Glomerular endothelial cell (primary cell): Measurements from ENCODE around the gene ATP6V1F. TPM values are rescaled to one million over a fixed set of nuclear protein-coding genes. Genes with fewer than 3 reads are reported as not detected.

Source experiments
- DNase-seq: peaks from one replicate; pipeline ENCODE4 v3.0.0-alpha.2; 2011; ENCODE audit warnings: low read depth, low spot score; ENCODE audit errors: extremely low read depth
- total RNA-seq: library from RNA; depleted of rRNA; stranded (reverse); fragments of >200 nt; gene quantifications from 2 replicates; pipeline ENCODE4 v1.2.3, GENCODE V29; 2015

ATP6V1F gene
- total RNA-seq, 1 donor from 2014 or later: 156 TPM

GRCh38 chr7:128881458-128882125, 18.9 kb downstream of the ATP6V1F start:
- no peak for DNase-seq

- DNase-seq: no peak
These were observed 19.5 kb downstream of the ATP6V1F start for GRCh38 chr7:128882134-128882533.

- no peak for DNase-seq
These were observed 21.2 kb downstream of the ATP6V1F start for GRCh38 chr7:128883622-128884448.

DNA sequence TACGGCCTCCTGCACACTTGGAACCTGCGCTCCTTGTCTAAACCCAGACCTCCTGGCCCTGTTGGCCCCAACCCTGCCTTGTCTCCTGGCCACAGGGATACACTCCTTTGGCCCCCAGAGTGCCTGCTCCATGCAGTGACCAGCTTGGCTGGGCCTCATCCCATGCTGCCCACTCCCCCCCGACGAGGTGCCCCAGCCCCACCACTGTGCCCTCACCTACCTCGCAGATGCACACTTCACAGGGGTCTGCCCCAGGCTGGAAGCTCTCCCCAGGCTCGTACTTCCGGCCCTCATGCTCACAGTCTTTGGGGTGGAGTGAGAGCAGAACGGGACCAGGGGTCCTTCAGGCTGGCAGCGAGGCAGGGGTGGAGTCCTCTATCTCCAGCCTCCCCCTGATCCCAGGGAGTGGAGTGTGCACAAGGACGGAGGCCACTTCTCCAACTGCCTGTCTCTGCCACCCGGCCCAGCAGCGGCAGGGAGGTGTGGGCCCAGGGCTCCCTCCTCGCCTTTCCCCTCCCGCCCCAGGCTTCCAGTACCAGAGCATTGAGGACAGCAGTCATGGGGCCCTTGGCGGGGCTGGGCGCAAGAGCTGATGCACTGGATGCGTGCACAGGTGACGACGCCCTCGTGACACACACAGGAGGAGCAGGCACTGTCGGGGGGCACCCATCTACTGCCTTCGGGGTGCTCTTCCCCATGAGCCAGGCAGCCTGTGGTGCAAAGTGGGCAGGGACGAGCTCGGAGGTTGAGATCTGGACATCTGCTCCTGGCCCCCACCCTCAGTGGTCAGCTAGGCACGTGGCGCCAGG, 22.1 kb downstream of the ATP6V1F start:
- no peak for DNase-seq

- no peak for DNase-seq
These were observed 22.9 kb downstream of the ATP6V1F start for GRCh38 chr7:128885370-128886187.

DNA sequence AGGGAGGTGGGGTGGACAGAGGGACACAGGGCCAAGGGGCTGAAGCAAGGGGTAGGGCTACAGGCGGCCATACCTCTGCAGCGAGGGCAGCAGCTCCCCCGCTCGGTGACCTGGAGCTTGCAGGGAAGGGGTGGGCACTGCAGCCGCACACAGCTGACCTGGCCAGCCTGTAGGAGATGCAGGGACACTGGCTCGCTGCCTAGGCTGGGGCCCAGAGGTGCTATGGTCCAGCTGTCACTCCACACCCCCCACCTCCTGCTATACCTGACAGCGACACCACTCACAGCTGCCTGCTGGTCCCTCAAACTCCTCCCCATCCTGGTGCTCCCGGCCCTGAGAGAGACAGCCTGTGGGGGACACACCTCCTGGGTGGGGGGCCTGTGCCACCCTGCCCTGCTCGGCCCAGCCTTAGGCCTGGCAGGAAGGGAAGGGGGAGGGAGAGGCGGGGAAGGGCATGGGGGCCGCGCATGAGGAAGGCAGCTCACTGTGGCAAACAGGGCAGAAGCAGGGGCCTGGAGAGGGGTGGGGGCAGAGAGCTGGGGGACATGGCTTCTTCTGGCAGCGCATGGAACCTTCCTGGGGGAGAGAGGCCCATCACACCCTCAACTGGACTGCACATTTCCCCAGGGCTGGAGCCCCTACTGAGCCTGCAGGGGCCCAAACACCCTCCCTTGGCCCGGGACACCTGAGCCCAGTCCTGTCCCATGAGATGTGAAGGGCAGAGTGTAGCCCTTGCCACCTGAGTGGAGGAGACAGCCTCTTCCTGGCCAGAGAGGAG, 23.9 kb downstream of the ATP6V1F start:
- no peak for DNase-seq

- no peak for DNase-seq
These were observed 24.7 kb downstream of the ATP6V1F start for GRCh38 chr7:128887169-128888038.

DNA sequence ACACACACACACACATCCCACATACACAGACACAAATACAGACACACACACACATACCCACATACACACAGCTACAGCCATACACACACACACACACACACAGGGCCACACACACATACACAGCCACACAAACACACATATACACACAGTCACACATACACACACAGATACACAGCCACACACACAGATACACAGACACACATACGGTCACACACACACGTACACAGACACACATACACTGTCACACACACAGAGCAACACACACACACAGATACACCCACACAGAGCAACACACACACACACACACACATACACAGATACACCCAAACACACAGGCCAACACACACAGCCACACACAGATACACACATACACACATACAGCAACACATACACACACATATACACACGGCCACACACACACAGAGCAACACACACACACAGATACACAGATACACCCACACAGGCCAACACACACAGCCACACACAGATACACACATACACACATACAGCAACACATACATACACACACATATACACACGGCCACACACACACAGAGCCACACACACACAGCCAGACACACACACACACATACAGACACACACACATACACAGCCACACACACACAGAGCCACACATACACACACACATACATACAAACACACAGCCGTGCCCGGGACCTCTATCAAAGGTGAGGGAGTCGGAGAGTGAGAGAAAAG, 25.5 kb downstream of the ATP6V1F start:
- no peak for DNase-seq

GRCh38 chr7:128888756-128889095, 26.1 kb downstream of the ATP6V1F start:
- no peak for DNase-seq

DNA sequence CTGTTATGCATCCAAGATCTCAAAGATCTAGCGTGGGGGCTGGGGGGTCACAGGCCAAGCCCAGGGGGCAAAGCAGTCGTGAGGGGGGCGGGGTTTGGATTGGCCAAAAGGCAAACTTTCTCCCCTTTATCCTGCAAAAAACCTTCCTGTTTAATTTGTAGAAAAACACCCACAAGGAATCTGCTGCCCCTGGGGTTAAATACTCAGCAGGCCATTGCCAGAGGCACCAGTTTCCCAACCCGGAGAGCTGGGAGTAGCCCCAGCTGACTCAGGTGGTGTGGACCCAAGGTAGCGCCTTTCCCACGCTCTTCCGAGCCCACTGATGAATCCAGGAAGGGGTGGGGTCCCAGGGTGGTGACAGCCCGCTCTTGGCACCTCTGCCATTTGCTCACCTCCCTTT, 26.5 kb downstream of the ATP6V1F start:
- no peak for DNase-seq

DNA sequence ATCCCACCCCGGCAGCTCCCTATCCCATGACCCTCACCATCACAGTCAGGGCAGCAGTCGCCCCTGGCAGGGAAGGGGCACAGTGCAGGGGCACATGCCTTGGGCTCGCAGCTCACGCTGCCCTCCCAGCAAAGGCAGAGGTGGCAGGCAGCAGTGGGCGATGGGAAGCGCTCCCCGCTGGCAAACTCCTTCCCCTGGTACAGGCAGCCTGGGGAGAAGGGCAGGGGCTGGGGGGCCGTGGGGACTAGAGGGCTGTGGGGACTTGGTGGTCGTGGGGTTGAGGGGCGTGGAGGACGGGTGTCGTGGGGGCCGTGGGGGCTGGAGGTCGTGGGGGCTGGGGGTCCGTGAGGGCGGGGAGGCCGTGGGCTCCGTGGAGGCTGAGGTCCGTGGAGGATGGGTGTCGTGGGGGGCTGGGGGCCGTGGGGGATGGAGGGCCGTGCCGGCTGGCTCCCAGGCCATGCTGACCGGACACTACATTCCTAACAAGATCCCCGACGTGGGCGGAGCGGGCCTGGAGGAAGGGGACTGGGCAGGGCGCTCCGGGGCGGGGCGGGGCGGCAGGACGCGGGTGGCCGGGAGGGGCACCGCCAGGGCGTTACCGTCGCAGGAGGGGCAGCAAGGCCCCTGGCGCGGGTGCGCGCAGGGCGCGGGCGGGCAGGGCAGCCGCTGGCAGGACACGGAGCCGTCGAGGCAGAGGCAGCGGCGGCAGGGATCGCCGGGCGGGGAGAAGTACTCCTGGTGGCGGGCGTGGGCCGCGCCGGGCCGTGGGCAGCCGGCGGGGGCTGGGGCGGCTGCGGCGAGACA, 27.9 kb downstream of the ATP6V1F start:
- no peak for DNase-seq

DNA sequence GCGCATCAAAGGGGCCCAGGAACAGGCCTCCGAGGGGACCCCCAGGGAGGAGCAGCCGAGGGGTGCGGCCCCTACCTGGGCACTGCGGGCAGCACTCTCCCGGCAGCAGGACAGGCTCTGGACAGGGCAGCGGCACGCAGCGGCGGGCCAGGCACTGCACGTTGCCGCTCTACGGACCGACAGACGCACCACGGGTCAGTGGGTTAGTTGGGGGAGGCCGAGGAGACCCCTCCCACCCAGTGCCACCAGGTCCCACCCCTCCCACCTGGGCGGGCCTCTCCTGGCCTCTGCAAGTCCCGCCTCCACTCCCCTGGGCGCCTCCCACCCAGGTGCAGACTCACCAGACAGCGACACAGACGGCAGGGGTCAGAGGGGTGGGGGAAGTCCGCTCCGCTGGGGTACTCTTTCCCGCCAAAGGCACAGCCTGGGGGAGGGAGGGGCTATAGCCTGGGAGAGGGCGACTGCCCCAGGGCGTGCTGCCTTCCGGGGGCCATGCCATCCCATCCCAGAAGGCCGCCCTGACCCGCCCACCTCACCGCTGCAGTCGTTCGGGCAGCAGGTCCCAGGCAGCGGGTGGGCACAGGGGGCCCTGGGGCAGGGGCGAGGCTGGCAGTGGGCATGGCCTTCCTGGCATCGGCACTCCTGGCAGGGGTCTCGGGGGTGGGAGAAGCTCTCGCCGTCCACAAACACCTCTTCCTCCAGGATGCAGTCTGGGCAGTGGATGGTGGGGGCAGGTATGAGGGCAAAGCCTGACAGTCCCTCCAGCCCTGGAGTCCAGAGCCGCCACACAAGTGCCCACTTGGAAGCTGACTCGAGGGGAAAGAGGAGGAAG, 28.7 kb downstream of the ATP6V1F start:
- no peak for DNase-seq

DNA sequence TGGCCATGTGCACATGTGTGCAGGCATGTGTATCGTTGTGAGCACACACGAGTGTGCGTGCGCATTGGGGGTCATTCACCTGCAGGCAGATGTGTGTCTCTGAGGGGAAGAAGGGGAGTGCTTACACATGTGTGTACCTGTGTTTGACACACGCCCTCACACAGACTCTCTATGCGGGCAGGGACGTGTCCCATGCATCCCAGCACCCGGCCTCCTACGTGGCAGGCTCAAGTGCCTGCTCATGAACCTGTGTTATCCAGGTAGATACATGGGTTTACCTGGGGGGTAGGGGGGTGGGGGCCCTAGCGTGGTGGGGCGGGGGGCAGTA, 29.2 kb downstream of the ATP6V1F start:
- no peak for DNase-seq

DNA sequence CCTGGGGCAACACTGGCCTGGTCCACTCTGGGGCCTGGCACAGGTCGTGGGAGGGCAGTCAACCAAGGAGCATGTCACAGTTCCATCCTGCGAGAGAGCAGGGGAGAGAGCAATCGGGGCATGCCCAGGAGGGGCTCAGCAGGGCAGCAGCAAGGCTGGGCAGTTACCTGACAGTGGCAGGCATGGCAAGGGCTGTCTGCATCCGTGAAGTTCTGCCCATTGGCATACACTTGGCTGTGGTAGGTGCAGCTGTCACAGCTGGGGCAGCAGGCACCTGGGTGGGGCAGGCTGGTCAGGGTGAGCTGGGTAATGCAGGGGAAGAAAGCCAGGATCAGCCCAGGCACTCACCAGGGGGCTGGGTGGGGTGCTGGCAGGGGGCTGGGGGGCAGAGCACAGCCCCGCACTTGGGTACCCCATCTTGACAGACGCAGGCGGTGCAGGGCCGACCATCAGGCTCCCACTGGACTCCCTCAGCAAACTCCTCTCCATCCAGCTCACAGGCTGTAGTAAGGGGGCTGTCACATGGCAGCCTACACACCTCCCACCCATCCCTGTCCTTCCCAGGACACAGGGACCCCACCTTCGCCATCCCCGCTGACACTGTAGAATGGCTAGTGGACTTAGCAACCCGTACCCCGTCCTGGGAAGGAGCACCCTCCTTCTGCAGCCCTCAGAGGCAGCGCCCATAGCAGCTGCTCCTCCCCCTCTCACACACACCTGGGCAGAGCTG, 30.0 kb downstream of the ATP6V1F start:
- no peak for DNase-seq

DNA sequence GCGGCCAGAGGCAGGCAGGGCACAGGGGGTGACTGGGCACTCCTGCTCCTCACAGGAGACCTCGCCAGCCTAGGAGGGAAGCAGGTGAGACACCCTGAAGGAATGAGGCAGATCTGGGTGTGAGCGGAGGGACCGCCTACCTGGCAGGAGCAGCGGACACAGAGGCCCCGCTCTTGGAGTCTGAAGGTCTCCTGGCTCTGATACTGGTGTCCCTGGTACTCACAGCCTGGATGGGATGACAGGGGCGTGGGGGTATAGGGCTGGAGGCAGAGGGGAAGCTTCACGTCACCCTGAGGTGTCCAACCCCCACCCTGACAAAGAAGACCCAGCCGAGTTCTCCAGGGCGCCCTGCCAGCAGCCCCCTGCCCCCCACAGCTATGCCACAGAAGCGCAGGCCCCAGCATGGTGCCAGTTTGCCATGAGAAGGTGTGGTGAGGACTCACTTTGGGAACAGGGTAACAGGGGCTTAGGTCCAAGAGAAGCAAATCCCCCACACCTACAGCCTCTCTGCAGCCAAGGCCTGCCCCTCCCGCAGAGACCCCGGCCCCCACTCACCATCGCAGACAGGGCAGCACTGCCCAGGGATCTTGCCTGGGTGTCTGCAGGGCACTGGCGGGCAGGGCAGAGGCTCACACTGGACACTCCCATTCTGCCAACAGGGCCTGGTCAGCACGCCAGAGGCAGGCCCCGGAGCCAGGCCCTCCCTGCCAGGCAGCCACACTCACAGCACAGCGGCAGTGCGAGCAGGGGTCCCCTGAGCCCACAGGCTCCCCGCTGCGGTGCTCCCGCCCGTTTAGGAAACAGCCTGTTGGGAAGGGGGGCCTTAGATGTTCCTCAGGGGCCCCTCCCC, 30.8 kb downstream of the ATP6V1F start:
- DNase-seq: no peak
